Colonic mucosa (tissue), 4 donors: ENCODE data around the gene ORAI3. TPM values are rescaled to one million over a fixed set of nuclear protein-coding genes. Genes with fewer than 3 reads are reported as not detected.

Experiments used
- DNase-seq: peaks from one replicate; pipeline ENCODE4 v3.0.0-alpha.2; 2020
- H3K27ac ChIP-seq: fragments of 200-600 bp; one replicate; pipeline ENCODE4 v1.8.0; 2021
- H3K27me3 ChIP-seq: fragments of 200-600 bp; one replicate; pipeline ENCODE4 v1.8.0; 2021
- H3K36me3 ChIP-seq: fragments of 200-600 bp; one replicate; pipeline ENCODE4 v1.8.0; 2021
- H3K4me1 ChIP-seq: fragments of 200-600 bp; one replicate; pipeline ENCODE4 v1.8.0; 2021; ENCODE audit warnings: mild to moderate bottlenecking
- H3K4me3 ChIP-seq: fragments of 200-600 bp; one replicate; pipeline ENCODE4 v1.8.0; 2021
- H3K9ac ChIP-seq, 2 donors: one replicate each; pipeline ENCODE4 v1.7.0; 2013; ENCODE audit warnings: control low read depth in 2 of 2, low read depth in 2 of 2, low read length in 2 of 2
- H3K9me3 ChIP-seq: fragments of 200-600 bp; one replicate; pipeline ENCODE4 v1.8.0; 2021
- CTCF ChIP-seq: fragments of 200-600 bp; IDR thresholded peaks from one replicate; pipeline ENCODE4 v1.8.0; 2022; ENCODE audit warnings: antibody characterized with exemption, mild to moderate bottlenecking
- intact Hi-C: fragments of 100-400 bp; cut with DNase I; formaldehyde crosslinking; loops from one replicate; pipeline ENCODE4 v1.14.1; 2022
- total RNA-seq, 2 donors: library from RNA; stranded (reverse); fragmentation: NEBNext Ultra II Directional in 1 of 2; extraction: Animal tissue kit (Norgen Biotek cat#: 25700) in 1 of 2; gene quantifications; one replicate each; pipeline ENCODE4 v1.2.1, GENCODE V29; 2021
- donor health status: healthy.
- donor health status: DM: no; HTN: no; CAD: no.
- donor health status: DM: no; HTN: no; CAD: no.

ORAI3 gene
- total RNA-seq, 2 donors from 2014 or later, result 14.3 to 22.1 TPM

GRCh38 chr16:30953511-30954124, 4.8 kb downstream of the ORAI3 start:
- no peak overlapping the region for H3K27ac ChIP-seq

GRCh38 chr16:30954993-30955392, 6.1 kb downstream of the ORAI3 start:
- TF ChIP-seq CTCF, result no peak
- no peaks in the 10 kb centered on the region for H3K9me3 ChIP-seq
- peaks cover 17% of the 10 kb centered on the region for H3K4me1 ChIP-seq
- no peak overlapping the region for H3K9ac ChIP-seq
- no peaks in the 10 kb centered on the region for H3K27me3 ChIP-seq
- intact Hi-C loops, result no loop called here
- no peak overlapping the region for H3K4me3 ChIP-seq
- no peak overlapping the region for H3K27ac ChIP-seq
- H3K36me3 ChIP-seq, result no peaks in the 10 kb centered on the region
- DNase-seq, result no peak

More at GRCh38 chr16:30953511-30954124, 4.8 kb downstream of the ORAI3 start:
- intact Hi-C loops, result no loop called here
- DNase-seq, result peak; percentile 70
- H3K9ac ChIP-seq, result no peak overlapping the region
- H3K27me3 ChIP-seq, result no peaks in the 10 kb centered on the region
- peaks cover 14% of the 10 kb centered on the region for H3K4me1 ChIP-seq
- peak; percentile 61 for TF ChIP-seq CTCF
- no peaks in the 10 kb centered on the region for H3K9me3 ChIP-seq
- H3K4me3 ChIP-seq, result no peak overlapping the region
- H3K36me3 ChIP-seq, result no peaks in the 10 kb centered on the region

GRCh38 chr16:30956601-30957455, 8.0 kb downstream of the ORAI3 start:
- intact Hi-C loops, result no loop called here
- Histone ChIP-seq H3K4me3 (peak overlapping the region; percentile 58), H3K27me3 (no peaks in the 10 kb centered on the region), H3K27ac (peak overlapping the region; percentile 85), H3K9me3 (no peaks in the 10 kb centered on the region), H3K36me3 (peaks cover 6% of the 10 kb centered on the region), H3K4me1 (peaks cover 8% of the 10 kb centered on the region), H3K9ac (peak overlapping the region; percentile 86 to 89)
- DNase-seq, result peak; percentile 86
- no peak for TF ChIP-seq CTCF

- Histone ChIP-seq H3K9me3 (no peaks in the 10 kb centered on the region), H3K27ac (peak within 1 kb of the TSS; percentile 85), H3K9ac (peak within 1 kb of the TSS; percentile 86 to 89), H3K4me1 (peaks cover 8% of the 10 kb centered on the region), H3K36me3 (peaks cover 10% of the 10 kb centered on the region), H3K27me3 (no peaks in the 10 kb centered on the region), H3K4me3 (peak within 1 kb of the TSS; percentile 58)
- no peak for TF ChIP-seq CTCF
- DNase-seq, result peak; percentile 96
- intact Hi-C loops, result no loop called here
Measured at GRCh38 chr16:30957456-30958174, 8.7 kb downstream of the ORAI3 start, which contains the start of gene SETD1A. TSS of gene SETD1A (plus strand) at chr16:30957754. CDS start at chr16:30958732, 978 bp downstream.
